ENCODE results near the gene ABCA5. TPM values are rescaled to one million over a fixed set of nuclear protein-coding genes. Genes with fewer than 3 reads are reported as not detected.
A peak's percentile ranks its signal among the peaks of the same experiment; 100 is the strongest.

ABCA5 gene
- total RNA-seq, 1 experiment from 2014 or later: 1.9 TPM

DNA sequence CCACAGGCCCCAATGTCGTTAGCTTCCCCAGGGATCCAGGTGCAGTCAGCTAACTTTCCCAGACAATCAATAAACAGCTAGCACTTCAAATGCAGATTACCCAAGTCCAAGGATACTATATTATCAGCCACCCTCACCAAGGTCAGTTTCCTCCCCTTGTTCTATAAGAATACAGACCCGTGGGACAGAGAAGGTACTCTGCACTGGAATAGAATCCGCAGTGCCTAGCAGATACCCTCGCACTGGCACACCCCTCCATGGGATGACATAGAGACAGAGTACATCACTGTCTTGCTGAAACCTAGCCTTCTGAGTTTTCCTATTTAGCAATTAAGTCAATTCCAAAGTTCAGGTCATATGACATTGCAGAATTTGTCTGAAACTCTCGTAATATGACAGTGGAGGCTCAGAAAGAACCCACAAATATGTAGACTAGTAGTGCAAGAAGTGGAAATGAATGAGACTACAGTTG is 58.4 kb downstream of the ABCA5 start:
- no peak for DNase-seq (ENCODE audit: low spot score)

DNA sequence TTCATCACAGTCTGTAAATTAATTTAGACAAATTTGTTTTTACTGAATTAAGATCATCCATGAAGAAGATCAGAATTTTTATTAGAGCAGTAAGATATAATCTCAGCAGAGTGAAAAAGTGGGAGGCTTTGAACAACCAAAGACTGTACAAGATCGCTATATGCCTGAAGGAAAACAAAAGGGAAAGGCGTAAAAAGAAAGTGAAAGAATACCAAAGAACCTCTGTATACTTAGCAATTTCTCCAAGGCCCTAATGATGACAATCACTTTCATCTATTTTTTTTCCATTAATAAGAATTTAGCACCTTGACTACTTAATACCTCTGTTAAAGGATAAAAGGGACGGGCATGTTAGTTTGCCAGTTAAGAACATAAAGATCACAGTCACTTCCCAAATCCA is 59.7 kb downstream of the ABCA5 start:
- DNase-seq (ENCODE audit: low spot score): no peak

DNA sequence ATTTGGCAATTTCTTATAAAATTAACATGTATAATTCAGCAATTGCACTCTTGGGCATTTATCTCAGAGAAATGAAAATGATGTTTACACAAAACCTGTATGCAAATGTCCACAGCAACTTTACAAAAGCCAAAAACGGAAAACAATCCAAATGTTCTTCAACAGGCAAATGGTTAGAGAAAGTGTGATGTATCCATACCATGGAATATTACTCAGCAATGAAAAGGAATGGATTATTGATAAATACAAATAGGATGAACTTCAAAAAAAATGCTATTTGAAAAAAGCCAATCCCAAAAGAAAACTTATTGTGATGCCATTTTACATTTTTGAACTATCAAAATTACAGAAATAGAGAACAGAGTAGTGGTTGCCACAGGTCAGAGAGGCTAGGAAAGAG is 61.1 kb downstream of the ABCA5 start:
- no peak for DNase-seq (ENCODE audit: low spot score)

DNA sequence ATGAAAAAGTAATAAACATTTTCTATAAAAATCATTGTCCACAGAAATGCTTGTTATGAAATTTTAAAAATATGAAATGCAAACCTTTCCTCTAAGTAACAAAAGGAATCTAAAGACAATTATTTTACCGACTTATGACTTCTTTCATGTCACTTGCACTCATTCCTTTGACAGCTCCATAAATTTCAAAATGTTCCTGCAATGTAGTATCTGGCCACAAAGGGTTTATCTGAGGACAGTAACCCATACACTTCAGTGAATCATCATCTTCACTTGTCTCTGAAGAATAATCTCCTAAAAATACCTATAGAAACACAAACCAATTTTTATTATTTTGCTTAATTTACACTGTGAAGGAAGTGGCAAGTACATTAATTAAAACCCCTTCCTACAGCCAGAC is 72.7 kb downstream of the ABCA5 start:
- no peak for DNase-seq (ENCODE audit: low spot score)

DNA sequence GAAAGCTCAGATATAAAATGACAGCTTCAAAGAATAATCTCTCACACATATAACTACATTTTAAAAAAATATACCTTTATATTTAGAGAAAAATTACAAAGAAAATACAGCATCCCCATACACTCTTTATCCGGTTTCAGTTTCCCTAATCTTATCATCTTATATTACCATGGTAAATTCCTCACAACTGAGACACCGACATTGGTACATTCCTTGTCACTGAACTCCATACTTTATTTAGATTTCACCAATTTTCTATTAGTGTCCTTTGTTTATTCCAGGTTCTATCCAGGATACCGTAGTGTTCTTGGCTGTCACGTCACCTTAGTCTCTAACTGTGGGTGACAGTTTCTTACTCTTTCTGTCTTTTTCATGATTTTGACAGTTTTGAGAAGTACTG is 76.3 kb downstream of the ABCA5 start:
- DNase-seq (ENCODE audit: low spot score): no peak

DNA sequence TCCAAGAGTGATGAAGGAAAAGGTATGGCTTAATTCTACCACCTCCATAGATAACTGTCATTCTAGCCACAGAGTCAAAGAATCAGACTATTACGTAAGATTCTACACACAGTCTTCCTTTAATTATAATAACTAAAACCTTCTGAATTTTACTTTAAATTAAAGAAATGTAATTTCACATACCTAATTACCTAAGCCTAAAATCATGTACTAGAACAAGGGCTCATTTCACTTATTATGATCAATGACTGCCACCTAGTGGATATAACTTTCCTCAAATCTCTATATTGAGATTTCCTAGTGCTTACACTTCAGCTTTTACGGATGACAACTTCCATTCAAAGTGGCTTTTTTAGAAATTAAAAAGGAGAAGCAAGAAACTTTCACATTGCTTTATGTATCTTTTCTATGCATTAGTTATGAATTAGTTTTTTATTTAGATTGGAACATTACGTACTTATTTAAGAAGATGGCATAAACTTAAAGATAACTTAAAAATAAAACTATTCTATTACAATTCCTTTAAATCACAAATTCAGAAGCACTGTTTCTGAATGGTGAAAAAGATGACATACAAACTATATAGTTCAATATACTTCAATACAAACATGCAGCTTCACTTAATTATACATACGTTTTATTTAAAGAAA is 80.1 kb downstream of the ABCA5 start:
- peak; percentile 67 for DNase-seq (ENCODE audit: low spot score)

DNA sequence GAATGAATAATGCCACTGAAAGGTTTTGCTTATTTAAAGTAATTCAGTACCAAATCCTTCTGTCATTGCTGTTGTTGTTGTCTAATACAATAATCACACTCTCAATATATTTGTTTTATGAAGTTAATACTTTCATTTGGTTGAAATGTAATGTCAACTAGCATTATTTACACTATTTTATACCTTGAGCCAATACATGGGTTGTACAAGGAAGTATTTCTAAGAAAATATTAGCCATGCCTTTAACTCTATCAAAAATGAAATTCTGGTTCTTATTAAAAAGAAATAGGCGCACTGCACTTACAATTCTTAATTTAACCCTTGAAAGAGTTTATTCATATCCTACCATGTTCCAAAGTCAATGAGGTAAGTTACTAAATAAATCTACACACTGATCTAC is 80.7 kb downstream of the ABCA5 start:
- DNase-seq (ENCODE audit: low spot score): no peak

DNA sequence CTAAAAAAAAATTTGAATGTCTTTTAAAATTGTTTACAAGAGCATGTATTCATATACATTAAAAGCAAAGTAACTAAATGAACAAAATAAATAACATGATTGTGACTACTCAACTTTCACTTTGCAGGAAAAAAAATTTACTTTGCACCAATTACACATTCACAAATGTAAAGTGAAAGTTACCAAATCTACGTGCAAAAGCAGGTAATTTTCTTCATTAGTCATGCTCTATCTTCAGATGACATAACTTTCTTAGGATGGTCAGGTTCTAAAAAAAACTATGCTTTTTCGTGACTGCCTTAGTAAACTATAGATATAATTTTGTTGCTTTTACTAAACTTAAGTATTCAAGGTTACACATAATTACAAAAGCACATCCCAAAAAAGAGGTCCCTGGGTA is 81.3 kb downstream of the ABCA5 start:
- no peak for DNase-seq (ENCODE audit: low spot score)

DNA sequence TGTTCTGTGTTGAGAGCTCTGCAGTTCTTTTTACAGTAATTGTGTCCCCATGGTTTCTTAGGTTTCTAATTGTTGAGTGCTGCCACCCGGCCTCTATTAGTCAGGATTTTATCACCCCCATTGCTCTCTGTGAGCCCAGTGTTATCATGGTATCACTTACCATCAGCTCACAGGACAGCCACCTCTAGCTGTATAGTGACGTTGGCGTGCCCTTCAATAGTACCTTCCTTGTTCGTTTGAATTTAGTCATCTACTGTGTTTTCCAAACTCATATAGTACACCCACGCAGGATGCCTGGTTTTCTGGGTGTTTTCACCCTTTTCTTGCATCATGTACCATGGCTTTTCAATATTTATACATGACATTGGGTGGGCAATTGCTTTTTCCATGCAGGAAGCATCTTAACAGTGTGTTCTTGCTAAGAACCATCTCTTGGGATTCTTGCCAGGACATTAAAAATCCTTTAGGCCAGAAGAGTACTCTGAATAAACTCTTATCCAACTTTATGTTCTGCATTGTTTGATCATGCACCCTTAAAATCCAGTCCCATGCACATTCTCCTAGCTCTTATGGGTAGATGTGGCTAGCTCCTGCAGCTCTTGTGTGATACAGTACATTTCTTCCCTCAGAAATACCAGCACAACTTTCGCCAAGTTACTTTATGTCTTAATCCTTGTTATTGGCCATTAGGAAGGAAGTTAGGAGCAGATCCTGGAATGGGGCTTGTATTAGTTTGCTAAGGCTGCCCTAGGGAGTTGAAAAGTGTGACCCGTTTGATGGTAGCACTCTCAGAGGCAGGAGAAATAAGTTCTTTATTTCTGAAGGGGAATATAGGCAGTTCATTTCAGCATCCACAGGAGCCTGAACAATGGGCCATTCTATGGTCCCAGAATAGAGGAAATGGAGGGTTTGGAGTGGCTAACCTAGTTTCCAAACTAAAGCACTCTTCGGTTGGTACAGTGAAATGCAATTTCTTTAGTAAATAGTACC is 87.0 kb downstream of the ABCA5 start:
- no peak for DNase-seq (ENCODE audit: low spot score)

DNA sequence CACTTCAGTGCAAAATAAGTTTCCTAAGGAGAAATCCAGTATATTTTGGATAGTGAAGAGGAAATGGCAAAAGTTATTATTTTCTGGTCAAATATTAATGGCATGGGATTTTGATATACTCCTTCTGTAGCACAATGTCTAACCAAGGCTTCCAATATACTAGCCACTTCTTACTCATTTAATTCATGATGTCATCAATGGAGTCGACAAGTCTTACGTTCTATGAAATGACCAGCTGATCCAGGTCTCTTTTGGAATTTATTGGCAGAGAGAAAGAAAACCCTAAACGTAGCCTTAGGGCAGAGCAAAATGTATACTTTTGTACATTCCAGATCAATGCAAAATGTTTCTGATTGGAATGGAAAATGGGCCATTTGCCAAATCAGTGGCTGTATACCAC is 90.0 kb downstream of the ABCA5 start:
- DNase-seq (ENCODE audit: low spot score): no peak

DNA sequence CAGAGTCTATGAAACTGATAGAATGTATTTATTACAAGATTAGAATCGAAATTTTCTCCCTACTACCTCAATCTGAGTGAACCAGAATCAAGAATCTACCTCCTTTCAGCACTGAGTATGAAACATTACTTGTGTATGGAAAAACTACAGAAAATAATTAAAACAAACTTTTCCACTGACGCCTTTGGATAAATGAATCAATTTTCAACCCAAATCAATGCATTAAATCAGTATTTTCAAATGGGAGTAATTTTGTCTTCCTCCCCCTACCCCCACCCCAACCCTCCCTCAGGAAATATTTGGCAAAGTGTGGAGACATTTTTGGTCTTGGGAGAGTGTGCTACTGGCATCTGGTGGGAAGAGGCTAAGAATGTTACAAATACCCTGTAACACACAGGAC is 90.5 kb downstream of the ABCA5 start:
- no peak for DNase-seq (ENCODE audit: low spot score)

DNA sequence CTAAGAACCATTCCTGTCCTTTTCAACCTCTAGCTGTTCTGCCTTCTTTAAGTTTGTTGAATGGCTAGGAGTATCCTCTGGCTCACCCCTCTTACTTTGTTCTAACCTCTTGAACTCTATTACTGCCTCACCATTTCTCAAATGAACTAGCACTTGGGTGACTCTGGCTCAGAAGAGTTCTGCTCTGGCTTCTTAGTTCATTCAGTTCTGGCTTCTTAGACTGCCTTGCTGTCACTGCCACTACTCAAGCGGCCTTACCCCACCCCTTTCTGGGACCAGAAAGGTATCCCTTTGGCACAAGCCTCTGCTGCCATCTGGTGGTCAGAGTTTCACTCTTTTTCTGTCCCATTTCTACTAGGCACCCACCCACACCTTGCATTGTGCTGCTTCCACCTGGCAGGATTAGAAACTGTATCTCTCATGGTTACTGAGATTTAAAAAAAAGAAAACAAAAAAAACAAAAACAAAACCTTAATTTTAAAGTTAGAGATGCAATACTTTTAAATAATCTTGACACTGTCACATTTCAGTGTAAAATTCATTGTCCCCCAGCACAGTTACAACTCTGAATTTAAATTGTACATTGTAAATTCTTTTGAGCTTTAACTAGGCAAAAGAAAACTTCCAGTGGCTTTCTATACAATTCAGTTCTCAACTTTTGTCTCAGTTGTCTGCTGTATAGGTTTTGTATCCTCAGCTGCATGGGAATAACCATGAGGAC is 91.4 kb downstream of the ABCA5 start:
- DNase-seq (ENCODE audit: low spot score): peak; percentile 99

DNA sequence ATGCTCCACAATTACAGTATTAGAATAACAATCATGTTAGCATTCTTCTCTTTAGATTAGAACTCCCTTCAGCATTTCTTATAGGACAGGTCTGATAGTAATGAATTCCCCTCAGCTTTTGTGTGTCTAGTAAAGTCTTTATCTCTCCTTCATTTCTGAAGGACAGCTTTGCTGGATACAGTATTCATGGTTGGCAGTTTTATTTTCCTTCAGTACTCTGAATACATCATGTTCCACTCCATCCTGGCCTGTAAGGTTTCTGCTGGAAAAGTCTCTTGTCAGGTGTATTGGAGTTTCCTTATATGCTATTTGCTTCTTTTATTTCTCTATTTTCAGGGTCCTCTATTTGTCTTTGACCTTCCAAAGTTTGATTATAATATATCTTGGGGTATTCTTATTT is 94.3 kb downstream of the ABCA5 start:
- no peak for DNase-seq (ENCODE audit: low spot score)

DNA sequence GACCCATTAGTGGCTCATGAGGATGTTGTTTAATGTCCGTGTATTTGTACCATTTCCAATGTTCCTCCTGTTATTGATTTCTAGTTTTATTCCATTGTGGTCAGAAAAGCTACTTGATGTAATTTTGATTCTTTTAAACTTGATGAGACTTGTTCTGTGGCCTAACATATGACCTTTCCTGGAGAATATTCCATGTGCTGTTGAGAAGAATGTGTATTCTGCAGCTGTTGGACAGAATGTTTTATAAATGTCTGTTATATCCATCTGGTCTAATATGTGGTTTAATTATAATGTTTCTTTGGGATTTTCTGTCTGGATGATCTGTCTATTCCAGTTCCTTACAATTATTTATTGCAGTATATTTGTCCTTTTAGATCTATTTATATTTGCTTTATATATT is 95.4 kb downstream of the ABCA5 start:
- DNase-seq (ENCODE audit: low spot score): no peak

DNA sequence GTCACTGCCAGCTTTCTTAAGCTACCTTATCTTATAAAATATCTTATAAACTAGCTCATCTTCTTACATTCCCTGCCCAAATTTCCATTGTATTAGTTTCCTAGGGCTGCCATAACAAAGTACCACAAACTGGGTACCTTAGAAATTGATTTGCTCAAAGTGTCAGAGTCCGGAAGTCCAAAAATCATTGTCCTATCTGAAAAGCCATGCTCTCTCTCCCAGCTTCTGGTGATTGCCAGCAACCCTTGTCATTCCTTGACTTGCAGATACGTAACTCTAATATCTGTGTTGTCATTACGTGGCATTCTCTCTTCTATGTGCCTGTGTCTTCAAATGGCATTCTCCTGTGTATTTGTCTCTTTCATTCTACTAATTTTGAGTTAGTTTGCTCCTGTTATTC is 96.0 kb downstream of the ABCA5 start:
- DNase-seq (ENCODE audit: low spot score): no peak

DNA sequence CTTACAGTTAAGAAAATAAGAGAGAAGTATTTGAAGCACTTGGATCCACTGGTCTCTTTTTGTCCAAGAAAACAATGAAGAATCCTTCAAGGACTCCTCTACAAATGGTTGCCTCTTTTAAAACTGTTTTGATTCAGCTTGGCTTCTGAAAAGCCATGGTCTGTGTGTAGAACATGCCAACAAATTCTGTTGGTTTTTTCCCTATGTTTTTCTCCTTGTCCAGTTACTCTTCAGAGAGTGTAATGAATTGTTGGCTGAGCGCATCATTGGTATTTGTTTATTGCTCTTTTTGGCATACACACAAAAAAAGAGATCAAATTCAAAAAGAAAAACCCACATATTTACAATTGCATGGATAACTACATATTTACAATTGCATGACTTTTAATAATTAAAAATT is 98.4 kb downstream of the ABCA5 start, which contains the start of gene ABCA10:
Gene ABCA10, minus strand, starts transcription at position 249 of the 400 bp plus-strand sequence. CDS start 3,466 bp downstream, outside the sequence.
- no peak for DNase-seq (ENCODE audit: low spot score)

DNA sequence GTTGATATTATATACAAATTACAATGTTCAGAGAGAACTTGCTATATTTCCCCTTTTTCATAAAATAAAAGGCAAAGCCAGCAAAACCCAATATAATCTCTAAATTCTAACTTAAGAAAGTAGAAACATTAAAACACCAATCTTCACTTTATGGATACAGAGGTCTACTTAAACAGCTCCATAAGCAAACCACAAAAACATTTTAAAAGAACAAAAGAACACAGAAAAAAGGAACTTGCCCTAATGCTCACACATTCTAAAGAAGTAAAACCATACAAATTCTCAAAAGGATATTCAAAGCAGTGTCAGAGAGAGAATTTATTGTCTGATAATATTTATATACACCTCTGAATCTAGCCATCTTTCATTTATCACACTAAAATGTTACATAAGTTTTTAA is 98.9 kb downstream of the ABCA5 start:
- DNase-seq (ENCODE audit: low spot score): no peak

DNA sequence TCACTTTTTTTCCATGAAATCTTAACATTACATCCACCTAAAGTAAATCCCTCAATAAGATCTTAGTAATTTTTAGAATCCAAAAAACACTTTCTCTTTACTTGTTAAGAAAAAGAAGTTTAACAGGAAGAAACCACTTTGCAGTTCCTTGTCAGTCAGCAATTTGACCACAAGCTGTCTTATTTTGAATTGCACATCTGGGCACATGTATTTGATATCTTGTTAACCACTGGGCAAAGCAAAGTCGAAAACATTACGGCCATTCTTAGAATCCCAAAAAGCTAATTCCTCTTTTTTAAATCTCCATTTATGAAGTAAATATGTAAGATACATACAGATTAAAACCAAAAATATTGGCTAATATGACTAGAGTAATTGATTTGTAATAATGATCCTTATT is 99.4 kb downstream of the ABCA5 start:
- DNase-seq (ENCODE audit: low spot score): no peak

DNA sequence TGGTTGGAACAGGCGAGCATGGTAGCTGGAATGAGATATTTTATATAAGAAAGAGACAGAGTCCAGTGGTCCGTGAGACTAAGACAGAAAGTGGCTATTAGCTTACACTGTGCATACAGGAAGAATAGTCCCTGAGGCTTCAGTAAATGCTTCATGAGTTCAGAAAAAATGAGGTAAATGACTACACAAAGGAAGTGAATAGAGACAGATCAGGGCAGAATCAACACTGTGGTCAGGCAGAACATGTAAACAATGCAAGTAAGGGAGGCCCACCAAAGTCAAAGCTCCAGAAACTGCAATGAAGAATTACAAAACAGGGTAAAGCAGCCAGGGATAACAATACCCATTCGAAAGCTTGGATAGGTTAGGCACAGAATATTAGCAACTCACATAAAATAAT is 103.1 kb downstream of the ABCA5 start:
- no peak for DNase-seq (ENCODE audit: low spot score)

DNA sequence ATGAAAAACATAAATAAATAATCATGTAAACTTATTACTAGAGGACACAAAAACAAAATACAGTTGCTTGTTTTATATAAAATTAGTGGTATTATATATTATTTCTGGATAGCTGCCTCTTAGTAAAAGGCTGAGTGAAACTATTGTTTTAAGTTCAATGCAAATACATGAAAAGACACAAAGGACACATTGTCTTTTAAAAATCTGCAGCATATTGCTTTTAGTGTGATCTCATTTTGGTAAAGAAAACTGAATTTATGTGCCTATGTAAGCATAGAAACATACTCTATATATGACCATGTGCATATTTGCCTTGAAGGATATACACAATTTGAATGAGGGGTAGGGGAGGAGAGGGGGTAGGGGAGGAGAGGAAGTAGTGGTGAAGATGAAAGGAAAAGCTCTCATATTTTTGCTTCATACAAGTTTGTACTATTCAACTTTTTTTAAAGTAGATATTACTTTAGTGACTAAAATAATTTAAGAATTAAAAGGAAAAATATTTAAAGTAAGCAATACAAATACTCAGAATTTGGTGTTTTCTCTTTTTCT is 104.2 kb downstream of the ABCA5 start:
- DNase-seq (ENCODE audit: low spot score): no peak

DNA sequence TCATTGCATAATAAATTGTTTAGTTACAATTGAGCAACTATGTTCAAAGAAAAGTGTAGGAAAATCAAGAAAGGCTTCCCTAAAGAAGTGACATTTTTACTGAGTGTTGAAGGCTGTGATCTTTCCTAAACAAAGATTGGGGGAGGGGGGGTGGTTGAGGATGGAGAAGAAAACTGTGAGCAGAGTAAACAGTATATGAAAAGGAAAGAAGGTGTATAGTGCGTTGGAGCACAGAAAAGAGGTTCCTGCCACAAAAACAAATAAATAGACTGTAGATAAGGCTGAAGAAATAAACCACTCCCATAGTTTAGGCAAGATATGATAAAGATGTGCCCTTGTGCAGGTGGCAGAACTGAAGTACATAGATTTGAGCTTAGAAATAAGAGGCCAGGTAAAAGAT is 106.8 kb downstream of the ABCA5 start:
- DNase-seq (ENCODE audit: low spot score): no peak

DNA sequence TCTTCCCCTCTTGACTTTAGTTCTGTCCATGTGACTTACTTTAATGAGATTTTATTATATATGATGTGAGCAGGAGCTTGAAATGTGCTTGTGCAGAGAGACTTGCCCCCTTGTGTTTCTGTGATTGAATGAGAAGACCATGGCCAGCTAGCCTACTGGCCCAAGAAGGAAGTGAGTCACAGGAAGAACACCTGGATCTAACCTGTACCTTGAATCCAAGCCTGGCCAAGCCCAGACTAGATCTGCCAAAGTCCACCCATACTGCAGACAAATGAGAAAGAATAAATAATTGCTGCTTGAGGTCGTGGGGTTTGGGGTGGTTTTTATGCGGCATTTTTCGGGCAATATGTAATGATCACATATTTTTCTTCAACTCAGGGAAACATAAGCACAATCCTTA is 107.9 kb downstream of the ABCA5 start:
- DNase-seq (ENCODE audit: low spot score): no peak

All from HT-29 (cell line).